ENCODE measurements around the gene TUBG2. TPM values are rescaled to one million over a fixed set of nuclear protein-coding genes. Genes with fewer than 3 reads are reported as not detected.
"Not testable (repeated sequence)": the region's sequence is repeated elsewhere in the genome, so short reads cannot be mapped to it uniquely, and the experiment has no call there.

The TUBG2 gene
- polyA plus RNA-seq, 1 donor, result 16.2 TPM

DNA sequence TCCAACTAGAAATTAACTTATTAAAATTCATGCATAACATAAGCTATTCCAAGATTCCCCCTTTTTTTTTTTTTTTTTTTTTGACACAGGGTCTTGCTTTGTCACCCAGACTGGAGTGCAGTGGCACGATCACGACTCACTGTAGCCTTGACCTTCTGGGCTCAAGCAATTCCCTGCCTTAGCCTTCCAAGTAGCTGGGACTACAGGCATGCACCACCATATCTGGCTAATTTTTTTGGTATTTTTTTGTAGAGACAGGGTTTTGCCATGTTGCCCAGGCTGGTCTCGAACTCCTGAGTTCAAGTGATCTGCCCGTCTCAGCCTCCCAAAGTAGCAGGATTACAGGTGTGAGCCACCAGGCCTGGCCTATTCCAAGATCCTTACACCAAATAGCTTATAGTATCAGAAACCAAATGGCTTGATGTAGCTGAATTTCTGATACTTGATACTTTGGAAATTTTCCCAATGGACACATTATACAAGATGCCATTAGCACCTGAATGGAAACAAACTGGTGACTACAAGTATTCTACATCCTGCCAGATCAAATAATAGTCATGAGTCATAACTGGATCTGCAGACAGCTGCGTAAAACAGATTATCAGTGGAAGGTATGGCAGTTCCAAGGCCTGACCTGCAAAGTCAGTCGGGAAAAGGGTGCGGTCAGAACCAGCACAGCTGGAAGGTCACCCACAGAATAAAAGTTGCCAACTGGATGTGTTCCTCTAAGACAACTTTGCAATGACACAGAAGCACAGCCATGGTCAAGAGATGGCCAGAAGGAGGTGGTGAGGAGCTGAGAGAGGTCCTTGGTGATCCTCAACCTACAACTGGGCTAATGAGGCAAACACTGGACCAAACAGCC lies 35.1 kb upstream of the TUBG2 start:
- Histone ChIP-seq H3K9me3 (ENCODE audit: control insufficient read depth, low read depth, low read length) (no peaks in the 10 kb centered on the region), H3K36me3 (ENCODE audit: control insufficient read depth, insufficient read depth, low read length) (no peaks in the 10 kb centered on the region), H3K4me3 (ENCODE audit: low read length) (no peak overlapping the region), H3K27ac (ENCODE audit: low read length) (no peak overlapping the region), H3K27me3 (ENCODE audit: control insufficient read depth, insufficient read depth, low read length) (no peaks in the 10 kb centered on the region), H3K4me1 (ENCODE audit: control insufficient read depth, insufficient read depth, low read length) (no peaks in the 10 kb centered on the region)
- DNase-seq, result peak; percentile 35 to 72
- WGBS (ENCODE audit: insufficient coverage, low lambda C conversion rate), result no CpG with 5 or more reads among the region's 7 CpGs

- not testable (repeated sequence) for H3K36me3 ChIP-seq (ENCODE audit: control insufficient read depth, insufficient read depth, low read length); H3K27me3 ChIP-seq (ENCODE audit: control insufficient read depth, insufficient read depth, low read length); H3K4me1 ChIP-seq (ENCODE audit: control insufficient read depth, insufficient read depth, low read length); H3K4me3 ChIP-seq (ENCODE audit: low read length); H3K9me3 ChIP-seq (ENCODE audit: control insufficient read depth, low read depth, low read length); H3K27ac ChIP-seq (ENCODE audit: low read length); DNase-seq
- WGBS (ENCODE audit: insufficient coverage, low lambda C conversion rate), result no CpG with 5 or more reads among the region's 6 CpGs
Observed at GRCh38 chr17:42627032-42627764, 31.9 kb upstream of the TUBG2 start.

DNA sequence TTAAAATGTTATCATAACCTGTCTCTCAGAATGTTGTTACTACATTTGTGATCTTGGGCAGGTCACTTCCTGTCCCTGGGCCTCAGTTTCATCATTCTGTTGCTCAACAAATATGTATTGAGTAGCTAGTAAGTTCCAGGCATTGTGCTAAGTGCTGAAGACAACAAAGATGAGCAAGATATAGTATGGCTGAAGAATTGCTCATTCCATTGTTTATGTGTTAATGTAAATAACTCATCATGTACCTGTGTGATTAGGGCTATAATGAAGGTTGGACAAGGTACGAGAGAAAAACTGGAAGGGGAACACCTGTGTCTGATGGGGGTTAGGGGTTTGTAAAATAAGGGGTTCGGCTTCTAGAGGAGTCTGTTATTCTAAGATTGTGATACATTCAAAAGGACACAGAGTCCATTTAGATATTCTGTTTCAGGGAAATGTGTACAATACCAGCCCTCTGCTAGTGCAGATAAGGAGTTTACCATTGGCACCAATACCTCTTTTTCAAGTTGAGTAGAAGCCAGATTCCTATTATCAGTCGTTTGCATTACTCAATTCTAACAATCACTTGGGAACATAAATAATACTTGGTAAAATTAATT lies 29.6 kb upstream of the TUBG2 start:
- Histone ChIP-seq H3K27me3 (ENCODE audit: control insufficient read depth, insufficient read depth, low read length) (no peaks in the 10 kb centered on the region), H3K27ac (ENCODE audit: low read length) (no peak overlapping the region), H3K9me3 (ENCODE audit: control insufficient read depth, low read depth, low read length) (no peaks in the 10 kb centered on the region), H3K4me1 (ENCODE audit: control insufficient read depth, insufficient read depth, low read length) (peaks cover 6% of the 10 kb centered on the region), H3K4me3 (ENCODE audit: low read length) (no peak overlapping the region), H3K36me3 (ENCODE audit: control insufficient read depth, insufficient read depth, low read length) (no peaks in the 10 kb centered on the region)
- 70% methylated on average over 2 of the region's 3 CpGs for WGBS (ENCODE audit: insufficient coverage, low lambda C conversion rate)
- no peak for DNase-seq

DNA sequence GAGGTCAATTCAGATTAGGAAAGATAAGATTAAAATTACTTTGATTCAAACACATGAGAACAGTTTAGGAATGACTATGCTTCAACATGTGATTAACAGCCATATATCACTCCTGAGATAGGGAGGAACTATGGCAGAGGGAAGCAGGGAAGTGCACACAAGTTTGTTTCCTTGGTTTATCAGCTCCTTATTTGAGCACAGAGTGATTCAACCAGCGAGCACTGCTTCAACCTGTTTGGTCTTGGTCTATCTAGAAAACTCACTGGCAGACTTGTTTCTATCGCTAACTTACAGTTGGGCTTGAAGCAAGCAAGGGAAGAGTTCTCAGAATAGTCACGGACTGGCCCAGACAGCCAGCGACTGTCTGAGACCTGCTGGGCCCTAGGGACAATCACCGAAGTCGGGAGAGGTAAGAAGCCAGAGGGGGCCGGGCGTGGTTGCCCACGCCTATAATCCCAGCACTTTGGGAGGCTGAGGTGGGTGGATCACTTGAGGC lies 26.1 kb upstream of the TUBG2 start:
- no peaks in the 10 kb centered on the region for H3K9me3 ChIP-seq (ENCODE audit: control insufficient read depth, low read depth, low read length)
- DNase-seq, result peak; percentile 42 to 78
- no CpG with 5 or more reads among the region's 9 CpGs for WGBS (ENCODE audit: insufficient coverage, low lambda C conversion rate)
- no peaks in the 10 kb centered on the region for H3K36me3 ChIP-seq (ENCODE audit: control insufficient read depth, insufficient read depth, low read length)
- H3K4me1 ChIP-seq (ENCODE audit: control insufficient read depth, insufficient read depth, low read length), result peaks cover 6% of the 10 kb centered on the region
- H3K4me3 ChIP-seq (ENCODE audit: low read length), result no peak overlapping the region
- peak overlapping the region; percentile 83 for H3K27ac ChIP-seq (ENCODE audit: low read length)
- no peaks in the 10 kb centered on the region for H3K27me3 ChIP-seq (ENCODE audit: control insufficient read depth, insufficient read depth, low read length)

DNA sequence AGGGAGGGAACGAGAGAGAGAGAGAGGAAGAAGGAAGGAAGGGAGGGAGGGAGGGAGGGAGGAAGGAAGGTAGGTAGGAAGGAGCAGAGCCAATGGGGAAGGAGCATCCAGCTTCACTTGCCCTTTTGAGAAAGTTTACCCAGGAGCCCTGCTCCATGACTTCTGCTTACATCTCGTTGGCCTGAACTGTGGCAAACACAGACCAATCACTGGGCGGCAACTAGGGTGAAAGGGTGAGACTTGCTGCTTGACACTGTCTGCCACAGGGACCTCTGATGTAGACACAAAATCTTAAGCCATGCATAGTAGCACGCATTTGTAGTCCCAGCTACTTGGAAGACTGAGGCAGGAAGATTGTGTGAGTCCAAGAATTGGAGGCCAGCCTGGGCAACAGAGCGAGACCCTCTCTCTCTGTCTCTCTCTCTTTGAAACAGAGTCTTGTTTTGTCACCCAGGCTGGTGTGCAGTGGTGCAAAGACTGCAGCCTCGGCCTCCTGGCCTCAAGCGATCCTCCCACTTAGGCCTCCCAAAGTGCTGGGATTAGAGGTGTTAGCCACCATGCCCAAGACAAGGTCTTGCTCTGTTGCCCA lies 19.5 kb upstream of the TUBG2 start:
- H3K36me3 ChIP-seq (ENCODE audit: control insufficient read depth, insufficient read depth, low read length), result no peaks in the 10 kb centered on the region
- DNase-seq, result no peak
- H3K27ac ChIP-seq (ENCODE audit: low read length), result no peak overlapping the region
- no peak overlapping the region for H3K4me3 ChIP-seq (ENCODE audit: low read length)
- no peaks in the 10 kb centered on the region for H3K4me1 ChIP-seq (ENCODE audit: control insufficient read depth, insufficient read depth, low read length)
- 40% methylated on average over 1 of the region's 7 CpGs for WGBS (ENCODE audit: insufficient coverage, low lambda C conversion rate)
- no peaks in the 10 kb centered on the region for H3K9me3 ChIP-seq (ENCODE audit: control insufficient read depth, low read depth, low read length)
- peaks cover 4% of the 10 kb centered on the region for H3K27me3 ChIP-seq (ENCODE audit: control insufficient read depth, insufficient read depth, low read length)

- no peaks in the 10 kb centered on the region for H3K4me1 ChIP-seq (ENCODE audit: control insufficient read depth, insufficient read depth, low read length)
- peaks cover 4% of the 10 kb centered on the region for H3K27me3 ChIP-seq (ENCODE audit: control insufficient read depth, insufficient read depth, low read length)
- no peaks in the 10 kb centered on the region for H3K9me3 ChIP-seq (ENCODE audit: control insufficient read depth, low read depth, low read length)
- H3K36me3 ChIP-seq (ENCODE audit: control insufficient read depth, insufficient read depth, low read length), result no peaks in the 10 kb centered on the region
- no peak for DNase-seq
- WGBS (ENCODE audit: insufficient coverage, low lambda C conversion rate), result no CpG with 5 or more reads among the region's 4 CpGs
- H3K4me3 ChIP-seq (ENCODE audit: low read length), result no peak overlapping the region
- H3K27ac ChIP-seq (ENCODE audit: low read length), result no peak overlapping the region
Observed at GRCh38 chr17:42640121-42640520, 19.0 kb upstream of the TUBG2 start.

GRCh38 chr17:42642336-42642735 lies 16.7 kb upstream of the TUBG2 start:
- no peak for DNase-seq
- H3K36me3 ChIP-seq (ENCODE audit: control insufficient read depth, insufficient read depth, low read length), result no peaks in the 10 kb centered on the region
- H3K27me3 ChIP-seq (ENCODE audit: control insufficient read depth, insufficient read depth, low read length), result peaks cover 4% of the 10 kb centered on the region
- H3K4me1 ChIP-seq (ENCODE audit: control insufficient read depth, insufficient read depth, low read length), result no peaks in the 10 kb centered on the region
- no peak overlapping the region for H3K4me3 ChIP-seq (ENCODE audit: low read length)
- WGBS (ENCODE audit: insufficient coverage, low lambda C conversion rate), result no CpG with 5 or more reads among the region's 2 CpGs
- H3K27ac ChIP-seq (ENCODE audit: low read length), result no peak overlapping the region
- H3K9me3 ChIP-seq (ENCODE audit: control insufficient read depth, low read depth, low read length), result no peaks in the 10 kb centered on the region

- Histone ChIP-seq H3K27me3 (ENCODE audit: control insufficient read depth, insufficient read depth, low read length) (no peaks in the 10 kb centered on the region), H3K36me3 (ENCODE audit: control insufficient read depth, insufficient read depth, low read length) (no peaks in the 10 kb centered on the region), H3K9me3 (ENCODE audit: control insufficient read depth, low read depth, low read length) (no peaks in the 10 kb centered on the region), H3K4me1 (ENCODE audit: control insufficient read depth, insufficient read depth, low read length) (no peaks in the 10 kb centered on the region), H3K27ac (ENCODE audit: low read length) (no peak overlapping the region), H3K4me3 (ENCODE audit: low read length) (no peak overlapping the region)
- WGBS (ENCODE audit: insufficient coverage, low lambda C conversion rate), result no CpG with 5 or more reads among the region's 5 CpGs
- no peak for DNase-seq
Observed at GRCh38 chr17:42647778-42648177, 11.3 kb upstream of the TUBG2 start.

DNA sequence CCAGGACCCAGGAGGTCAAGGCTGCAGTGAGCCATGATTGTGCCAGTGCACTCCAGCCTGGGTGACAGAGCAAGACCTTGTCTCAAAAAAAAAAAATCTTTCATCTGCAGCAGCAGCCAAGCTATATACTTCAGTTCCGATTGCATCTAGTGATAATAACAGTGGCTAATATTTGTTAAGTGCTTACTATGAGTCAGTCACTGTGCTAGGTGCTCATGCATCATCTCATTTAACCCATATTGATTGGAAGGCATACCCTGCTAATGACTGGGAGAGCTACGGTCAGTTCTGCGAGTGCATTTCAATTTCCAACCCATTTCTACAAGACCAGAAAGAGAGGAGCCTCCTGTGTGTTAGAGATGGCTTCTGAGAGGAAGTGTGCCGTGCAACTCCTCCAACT lies 7.7 kb upstream of the TUBG2 start:
- no peak for DNase-seq
- Histone ChIP-seq H3K9me3 (ENCODE audit: control insufficient read depth, low read depth, low read length) (no peaks in the 10 kb centered on the region), H3K27ac (ENCODE audit: low read length) (no peak overlapping the region), H3K4me1 (ENCODE audit: control insufficient read depth, insufficient read depth, low read length) (peaks cover 5% of the 10 kb centered on the region), H3K4me3 (ENCODE audit: low read length) (no peak overlapping the region), H3K27me3 (ENCODE audit: control insufficient read depth, insufficient read depth, low read length) (peaks cover 5% of the 10 kb centered on the region), H3K36me3 (ENCODE audit: control insufficient read depth, insufficient read depth, low read length) (no peaks in the 10 kb centered on the region)
- WGBS (ENCODE audit: insufficient coverage, low lambda C conversion rate), result no CpG with 5 or more reads among the region's 4 CpGs

Data from large intestine (tissue), 3 donors.